Activated naive CD4-positive, alpha-beta T cell (primary cell): ENCODE measurements around the gene NADK.
"Not testable (repeated sequence)": the region's sequence is repeated elsewhere in the genome, so short reads cannot be mapped to it uniquely, and the experiment has no call there.

Experiments
- DNase-seq, 4 experiments: peaks; one replicate each; lab custom pipeline; 2025; lab: John Stamatoyannopoulos, UW

Gene NADK

DNA sequence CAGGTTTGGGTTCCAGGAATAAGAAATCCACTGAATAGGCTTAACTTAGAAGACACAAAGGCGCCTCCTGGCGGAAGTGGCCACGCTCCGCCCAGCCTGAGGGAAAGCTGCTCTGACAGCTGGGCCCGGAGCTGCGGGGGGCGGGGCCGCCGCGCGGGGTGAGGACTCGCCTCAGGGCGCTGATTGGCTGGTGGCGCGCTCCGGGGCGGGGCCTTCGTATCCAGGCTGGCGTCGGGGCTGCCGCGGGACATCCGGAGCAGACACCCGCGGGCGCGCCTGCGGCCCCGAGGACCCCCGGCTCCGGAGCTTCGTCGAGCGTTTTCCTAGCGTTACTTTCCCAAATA lies 31.7 kb downstream of the NADK start:
- DNase-seq = not testable (repeated sequence)

DNA sequence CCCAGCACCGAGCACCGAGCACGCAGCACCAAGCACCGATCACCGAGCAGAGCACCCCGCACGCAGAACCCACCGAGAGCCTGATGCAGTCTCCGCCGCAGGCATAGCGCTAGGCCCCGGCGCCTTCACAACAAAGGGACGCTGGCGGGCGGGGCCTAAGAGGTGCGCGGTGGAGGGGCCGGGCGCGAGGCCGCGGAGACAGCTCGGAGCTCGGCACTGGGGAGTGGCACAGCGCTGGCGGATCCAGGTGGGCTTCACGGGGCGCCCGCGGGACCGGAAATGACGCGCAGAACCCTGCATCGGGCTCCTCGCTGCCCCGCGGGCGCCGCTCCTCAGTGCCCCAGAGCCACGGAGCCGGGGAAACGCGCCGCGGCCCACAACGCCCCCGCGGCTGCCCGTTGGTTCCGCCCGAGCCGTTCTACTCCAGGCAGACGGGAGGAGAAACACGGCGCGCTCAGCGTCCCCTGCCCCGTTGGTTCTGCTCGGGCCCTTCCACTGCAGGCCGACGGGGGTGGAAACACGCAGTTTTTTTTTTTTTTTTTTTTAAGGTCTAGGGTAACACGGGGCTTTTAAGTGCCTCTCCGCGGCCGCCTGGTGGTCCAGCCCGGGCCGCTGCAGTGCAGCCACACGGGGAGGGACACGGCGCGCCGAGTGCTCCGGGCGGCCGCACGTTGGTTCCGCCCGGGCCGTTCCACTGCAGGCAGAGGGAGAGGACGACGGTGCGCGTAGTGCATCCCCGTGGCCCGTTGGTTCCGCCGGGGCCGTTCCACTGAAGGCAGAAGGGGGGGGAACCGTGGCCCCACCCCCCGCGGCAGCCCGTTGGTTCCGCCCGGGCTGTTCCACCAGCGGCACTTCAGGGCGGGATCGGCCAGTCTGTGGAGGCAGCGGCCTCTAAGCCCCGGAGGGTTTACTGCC lies 32.4 kb downstream of the NADK start:
- DNase-seq = peak; percentile 11 to 97 (median 84)

DNA sequence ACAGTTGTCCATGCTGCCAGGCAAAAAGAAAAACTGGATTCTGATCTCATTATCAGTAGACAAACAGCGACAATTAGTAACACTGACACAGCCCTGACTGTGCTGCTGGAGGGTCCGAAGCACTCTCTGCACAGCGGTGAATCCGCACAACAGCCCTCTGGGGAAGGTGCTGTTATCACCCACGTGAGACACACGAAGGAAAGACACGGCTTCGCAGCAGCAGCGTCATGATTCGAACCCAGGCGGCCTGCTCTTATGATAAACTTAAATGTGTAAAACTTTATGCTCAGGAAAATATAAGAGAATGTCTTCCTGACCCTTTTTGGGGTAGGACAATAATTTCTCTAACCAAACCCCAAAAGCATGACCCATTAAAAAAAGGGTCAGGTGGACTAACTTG lies 35.7 kb downstream of the NADK start:
- not testable (repeated sequence) for DNase-seq

DNA sequence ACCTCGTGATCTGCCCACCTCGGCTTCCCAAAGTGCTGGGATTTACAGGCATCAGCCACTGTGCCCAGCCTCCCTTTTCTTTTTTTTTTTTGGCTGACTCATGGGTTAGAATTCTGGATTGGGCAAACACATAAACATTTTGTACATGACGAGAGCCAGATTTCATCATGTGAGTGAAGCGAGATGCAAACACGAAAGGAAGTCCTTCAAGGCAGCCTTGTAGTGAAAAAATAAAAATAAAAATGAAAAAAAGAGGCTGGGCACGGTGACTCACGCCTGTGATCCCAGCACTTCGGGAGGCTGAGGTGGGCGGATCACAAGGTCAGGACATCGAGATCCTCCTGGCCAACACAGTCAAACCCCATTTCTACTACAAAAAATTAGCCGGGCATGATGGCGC lies 37.3 kb downstream of the NADK start:
- not testable (repeated sequence) for DNase-seq

DNA sequence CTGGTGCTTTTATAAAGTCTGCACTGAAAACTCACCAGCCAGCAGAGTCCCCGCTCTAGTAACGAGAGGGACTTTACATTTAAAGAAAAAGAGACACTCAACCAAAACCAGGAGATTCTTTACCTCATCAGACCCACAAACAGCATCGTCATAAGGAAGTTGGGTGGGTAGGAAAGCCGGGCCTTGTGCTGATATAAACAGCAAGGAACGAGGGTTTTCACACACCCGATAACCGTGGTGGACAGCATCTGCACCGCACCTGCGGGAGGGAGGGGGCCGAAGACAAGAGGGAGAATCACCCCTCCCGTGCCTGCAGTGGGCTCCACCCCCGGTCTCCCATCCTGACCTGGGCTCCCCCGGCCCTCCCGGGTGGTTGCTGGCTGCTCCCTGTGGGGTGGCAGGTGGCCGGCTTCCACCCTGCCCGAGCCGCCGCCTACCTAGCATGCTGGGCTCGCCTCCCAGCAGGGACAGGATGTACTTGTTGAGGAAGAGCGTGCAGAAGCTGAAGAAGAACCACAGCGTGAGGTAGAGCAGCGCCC lies 39.4 kb downstream of the NADK start:
- DNase-seq = not testable (repeated sequence)

DNA sequence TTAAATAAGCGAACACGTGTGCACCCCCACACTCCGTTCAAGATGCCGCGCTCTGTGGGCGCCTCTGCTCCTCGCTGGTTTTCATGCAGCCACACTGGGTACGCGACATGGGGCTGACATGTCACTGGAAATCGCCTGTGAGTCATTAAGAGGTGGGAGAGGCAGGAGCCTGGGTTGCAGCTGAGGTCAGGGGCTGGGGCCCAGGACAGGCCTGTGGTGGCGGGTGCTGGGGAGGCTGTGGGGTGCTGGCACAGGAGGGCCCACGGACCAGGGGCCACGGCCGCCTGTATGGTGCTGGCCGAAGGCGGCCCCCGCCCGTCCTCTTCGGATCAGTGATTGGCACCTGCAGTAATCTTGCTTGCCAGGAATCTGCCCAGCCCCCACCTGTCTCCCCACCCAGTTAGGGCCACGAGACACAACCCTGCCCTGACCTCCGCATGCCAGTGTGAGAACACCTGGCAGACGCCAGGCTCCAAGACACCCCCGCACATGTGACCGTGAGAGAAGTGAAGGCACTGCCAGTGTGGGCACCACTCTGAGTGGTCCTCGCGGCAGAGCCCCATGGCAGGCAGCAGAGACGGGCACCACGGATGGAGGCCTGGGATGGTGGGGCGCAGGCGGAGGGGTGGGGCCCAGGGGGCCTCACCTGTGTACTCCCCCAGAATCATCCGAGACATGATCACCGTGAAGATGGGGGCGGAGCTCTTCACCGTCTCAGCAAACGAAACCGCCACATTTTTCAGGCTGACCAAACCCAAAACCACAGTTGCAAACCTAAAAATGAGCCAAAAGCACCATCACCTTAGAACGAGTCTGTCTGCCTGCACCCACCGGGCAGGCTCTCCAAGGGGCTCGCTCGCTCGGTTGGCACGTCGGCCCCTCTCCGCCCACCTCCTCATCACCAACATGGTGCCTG lies 40.3 kb downstream of the NADK start:
- not testable (repeated sequence) for DNase-seq

DNA sequence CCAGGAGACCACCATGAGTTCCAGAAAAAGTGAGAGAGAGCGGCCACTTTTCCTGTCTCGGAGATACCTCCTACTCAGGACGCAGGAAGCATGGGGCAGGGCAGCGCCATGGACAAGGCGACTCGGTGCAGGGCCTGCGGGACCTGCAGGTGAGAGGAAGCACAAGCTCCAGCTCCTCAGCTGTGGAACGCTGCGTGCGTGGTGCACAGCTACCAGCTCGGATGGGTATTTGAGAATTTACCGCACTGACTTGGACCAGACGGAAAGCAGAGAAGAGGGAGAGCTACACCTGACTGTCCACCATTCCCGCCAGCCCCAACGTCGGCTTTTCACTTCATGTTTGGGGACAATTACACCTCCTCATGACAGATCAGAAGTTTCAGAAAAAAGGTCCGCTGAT lies 45.9 kb downstream of the NADK start:
- no peak for DNase-seq

DNA sequence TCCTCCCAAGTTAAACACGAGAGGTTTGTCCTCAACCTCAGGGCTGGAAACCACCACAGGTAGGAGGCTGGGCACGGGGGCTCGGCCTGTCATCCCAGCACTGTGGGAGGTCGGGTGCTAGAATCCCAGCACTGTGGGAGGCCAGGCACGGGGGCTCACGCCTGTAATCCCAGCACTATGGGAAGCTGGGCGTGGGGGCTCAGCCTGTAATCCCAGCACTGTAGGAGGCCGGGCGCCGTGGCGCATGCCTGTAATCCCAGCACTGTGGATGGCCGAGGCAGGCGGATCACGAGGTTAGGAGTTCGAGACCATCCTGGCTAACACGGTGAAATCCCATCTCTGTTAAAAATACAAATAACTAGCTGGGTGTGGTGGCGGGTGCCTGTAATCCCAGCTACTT lies 47.4 kb downstream of the NADK start:
- DNase-seq = no peak

DNA sequence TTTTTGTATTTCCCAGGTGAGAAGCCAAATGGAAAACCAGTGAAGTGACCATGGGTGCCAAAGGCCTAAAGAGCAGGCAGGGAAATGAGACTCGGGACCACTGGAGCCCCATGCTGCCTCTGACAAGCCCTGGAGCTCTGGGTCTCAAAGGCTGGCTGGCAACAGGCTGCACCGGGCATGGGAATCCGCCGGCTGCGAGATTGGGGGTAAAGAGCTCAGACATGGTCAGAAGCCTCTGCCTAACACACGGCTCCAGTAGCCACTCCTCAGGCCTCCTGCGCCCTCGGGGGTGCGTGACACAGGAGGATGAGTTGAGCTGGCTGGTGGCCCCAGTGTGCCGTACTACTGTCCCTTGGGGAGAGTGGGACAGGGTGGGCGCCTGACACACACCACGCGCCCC lies 48.0 kb downstream of the NADK start:
- not testable (repeated sequence) for DNase-seq

DNA sequence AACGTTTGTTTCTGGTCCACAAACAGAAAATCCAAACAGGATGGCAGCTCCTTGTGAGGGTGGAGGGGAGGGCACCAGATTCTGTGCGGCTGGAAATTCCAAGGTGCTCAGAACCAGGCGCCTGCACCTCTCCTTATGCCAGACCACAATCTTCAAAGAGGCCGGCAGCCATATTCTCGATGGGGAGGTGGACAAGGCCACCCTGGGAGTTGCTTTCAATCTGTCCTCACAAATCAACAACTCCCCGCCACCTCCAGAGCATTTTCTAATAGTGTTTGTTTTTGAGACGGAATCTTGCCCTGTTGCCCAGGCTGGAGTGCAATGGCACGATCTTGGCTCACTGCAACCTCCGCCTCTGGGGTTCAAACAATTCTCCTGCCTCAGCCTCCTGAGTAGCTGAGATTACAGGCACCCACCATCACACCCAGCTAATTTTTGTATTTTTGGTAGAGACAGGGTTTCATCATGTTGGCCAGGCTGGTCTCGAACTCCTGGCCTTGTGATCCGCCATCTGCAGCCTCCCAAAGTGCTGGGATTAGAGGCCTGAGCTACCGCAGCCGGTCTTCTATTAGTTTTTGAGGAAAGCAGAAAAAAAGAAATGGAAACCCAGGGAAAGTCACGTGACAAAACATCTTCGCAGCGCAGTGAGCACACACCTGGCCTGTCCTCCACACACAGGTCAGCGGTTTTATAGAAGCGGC lies 49.0 kb downstream of the NADK start:
- DNase-seq = not testable (repeated sequence)

DNA sequence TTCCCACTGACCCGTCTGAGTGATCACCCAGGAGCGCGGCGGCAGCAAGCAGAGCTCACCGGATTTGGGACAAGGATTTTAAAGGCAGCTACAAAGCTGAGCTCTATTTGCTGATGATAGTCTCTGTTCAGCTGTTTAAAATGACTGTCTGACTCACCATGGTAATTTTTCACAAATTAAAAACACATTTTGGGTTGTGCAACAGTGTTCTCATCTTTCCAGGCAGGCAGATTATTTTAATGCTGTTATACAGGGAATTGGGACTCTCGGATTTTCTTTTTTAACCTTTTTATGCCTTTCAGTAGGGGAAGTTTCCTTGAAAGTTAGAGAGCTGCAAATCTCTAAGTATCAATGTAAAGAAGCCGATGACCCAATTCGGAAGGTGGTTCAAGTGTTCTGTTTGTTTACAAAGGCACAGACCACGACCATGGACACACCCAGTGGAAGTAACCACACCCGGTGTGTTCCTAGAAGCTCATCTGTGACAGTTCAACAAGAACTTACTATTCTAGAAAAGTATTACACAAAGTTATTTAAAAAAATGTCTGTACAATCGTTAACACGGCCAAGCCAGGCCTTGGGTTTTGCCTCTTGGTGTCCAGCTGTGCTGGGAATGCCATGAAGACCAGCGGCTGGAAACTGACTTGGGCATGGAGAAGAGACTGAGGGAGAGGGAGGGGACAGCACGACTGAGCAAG lies 49.8 kb downstream of the NADK start:
- DNase-seq = not testable (repeated sequence)

DNA sequence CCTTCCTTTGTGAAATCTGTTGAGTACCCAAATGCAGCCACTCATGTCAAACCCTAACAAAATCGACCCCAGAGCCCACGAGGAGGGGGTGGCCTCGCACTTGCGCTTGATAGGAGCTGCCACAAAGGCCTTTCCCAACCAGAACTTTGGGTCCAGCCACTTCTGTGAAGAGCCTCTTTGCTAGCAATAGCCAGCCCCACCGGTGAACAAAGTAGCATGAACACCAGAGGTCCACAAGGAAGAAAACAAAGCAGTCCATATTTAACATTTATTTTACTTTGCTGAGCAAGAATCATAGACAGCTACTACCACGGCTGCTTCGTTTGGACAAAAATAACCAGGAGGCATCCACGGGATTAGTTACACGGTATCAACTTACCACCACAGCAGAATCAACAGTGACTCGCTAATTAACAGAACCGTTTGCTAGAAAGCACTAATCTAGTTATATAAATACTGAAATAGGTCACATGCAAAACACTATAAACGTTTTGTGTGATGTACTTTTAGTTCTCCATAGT lies 51.1 kb downstream of the NADK start:
- DNase-seq = not testable (repeated sequence)

DNA sequence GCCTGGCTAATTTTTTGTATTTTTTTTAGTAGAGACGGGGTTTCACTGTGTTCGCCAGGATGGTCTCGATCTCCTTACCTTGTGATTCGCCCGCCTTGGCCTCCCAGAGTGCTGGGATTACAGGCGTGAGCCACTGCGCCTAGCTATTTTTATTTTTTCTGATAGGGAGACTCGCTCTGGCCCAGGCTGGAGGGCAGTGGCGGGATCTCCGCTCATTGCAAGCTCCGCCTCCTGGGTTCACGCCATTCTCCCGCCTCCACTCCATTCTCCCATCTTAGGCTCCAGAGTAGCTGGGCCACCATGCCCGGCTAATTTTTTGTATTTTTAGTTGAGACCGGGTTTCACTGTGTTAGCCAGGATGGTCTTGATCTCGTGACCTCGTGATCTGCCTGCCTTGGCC lies 52.2 kb downstream of the NADK start:
- not testable (repeated sequence) for DNase-seq

DNA sequence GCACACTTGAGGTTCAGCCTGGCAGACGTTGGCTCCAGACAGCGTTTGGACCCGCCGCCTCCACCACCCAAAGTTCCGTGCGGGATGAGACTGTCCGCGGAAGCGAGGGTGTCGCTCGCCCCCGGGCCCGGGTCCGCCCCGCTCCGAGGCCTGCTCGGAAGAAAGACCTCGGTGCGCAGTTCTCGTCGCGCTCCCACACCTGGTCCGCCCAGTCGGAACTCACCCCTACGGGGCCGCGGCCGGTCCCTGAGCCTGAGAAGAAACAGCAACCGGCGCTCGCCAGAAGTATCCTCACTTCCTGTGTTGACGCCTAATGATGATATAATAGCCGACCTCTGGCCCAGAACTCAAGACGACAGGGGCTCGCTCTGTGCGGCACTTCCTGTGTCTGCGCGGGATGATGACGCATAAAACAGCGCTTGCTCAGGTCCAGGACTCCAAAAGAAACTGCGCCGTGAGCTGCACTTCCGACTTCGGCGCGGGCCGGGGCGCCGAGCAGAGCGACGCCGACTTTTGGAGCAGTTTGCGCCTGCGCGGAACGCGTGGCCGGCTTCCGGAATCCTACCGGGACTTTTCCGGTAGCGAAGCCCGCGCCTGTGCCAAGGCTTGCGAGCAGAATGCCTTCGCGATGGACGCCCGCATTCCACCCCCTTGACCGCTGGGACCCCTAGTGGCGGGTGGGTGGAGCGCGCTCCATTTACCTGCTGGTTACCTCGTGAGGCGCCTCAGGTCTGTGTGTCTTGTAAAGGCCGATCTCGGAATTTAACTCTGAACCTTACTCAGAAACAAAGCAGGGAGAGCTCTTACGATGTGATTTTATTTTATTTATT lies 54.0 kb downstream of the NADK start, which contains the start of gene CDK11A:
Gene CDK11A (minus strand): TSS at position 323 of the 830 bp plus-strand sequence. CDS start 1,539 bp downstream, outside the sequence.
- peak; percentile 67 to 94 (median 86) for DNase-seq

DNA sequence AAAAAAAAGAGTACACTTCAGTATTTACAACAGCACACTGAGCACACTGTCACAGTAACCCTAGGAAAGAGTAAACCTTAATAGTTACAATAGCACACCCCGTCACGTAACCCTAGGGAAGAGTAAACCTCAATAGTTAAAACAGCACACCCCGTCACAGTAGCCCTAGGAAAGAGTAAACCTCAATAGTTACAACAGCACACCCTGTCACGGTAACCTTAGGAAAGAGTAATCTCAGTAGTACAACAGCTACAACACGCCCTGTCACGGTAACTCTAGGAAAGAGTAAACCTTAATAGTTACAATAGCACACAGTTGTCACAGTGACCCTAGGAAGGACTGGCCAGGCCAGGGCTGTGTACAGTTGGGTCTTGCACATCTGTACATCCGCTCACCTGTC lies 57.1 kb downstream of the NADK start:
- DNase-seq = no peak

DNA sequence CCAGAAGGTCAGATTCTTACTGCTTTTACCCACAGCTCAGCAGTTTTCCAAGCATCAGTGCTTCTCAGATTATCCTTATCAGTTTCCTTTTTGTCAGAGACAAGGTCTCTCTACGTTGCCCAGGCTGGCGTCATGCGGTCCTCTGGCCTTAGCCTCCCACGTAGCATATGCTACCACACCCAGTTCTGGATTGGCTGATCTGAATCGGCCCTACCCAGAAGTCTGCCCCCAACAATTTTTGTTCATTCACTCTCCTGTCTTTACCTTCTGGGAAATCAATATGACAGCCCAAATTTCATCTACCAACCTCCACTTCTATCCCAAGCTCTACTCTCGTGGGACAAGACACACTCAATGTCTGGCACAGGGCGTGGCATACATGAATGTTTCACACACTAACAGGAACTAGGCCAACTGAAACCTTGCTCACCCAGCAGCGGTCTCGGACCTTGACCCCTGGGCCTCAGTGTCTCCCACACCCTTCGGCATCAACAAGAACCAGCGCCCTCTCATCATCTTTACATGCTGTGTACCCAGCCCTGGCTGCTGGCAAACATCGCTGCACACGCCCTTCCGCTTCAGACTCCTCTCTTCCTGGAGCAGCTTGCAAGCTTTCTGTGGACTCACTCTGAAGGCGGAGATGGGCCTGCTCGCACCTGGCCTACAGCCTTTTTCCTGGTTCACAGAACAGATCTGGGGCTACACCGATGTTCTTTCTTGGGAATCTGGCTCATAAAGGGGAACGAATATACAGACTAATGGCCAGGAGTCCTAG lies 63.0 kb downstream of the NADK start:
- not testable (repeated sequence) for DNase-seq

DNA sequence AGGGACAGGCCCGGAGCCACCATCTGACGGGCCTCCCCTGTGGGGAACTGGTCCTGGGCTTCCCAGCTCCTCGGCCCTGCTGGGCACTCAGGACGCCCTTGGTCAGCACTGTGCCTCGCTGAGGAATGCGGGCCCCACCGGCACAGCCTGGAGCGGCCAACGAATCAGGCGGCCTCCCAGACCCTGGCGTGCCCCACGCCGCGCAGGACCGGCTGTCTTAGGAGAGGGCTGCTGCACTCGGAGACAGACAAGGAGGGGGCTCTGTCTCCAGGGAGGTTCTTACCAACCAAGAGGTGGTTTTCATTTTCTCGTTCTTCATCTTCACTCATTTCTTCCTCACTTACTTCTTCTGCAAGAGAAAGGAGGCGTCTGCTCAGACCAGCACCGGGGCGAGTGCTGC lies 70.4 kb downstream of the NADK start:
- DNase-seq = not testable (repeated sequence)

DNA sequence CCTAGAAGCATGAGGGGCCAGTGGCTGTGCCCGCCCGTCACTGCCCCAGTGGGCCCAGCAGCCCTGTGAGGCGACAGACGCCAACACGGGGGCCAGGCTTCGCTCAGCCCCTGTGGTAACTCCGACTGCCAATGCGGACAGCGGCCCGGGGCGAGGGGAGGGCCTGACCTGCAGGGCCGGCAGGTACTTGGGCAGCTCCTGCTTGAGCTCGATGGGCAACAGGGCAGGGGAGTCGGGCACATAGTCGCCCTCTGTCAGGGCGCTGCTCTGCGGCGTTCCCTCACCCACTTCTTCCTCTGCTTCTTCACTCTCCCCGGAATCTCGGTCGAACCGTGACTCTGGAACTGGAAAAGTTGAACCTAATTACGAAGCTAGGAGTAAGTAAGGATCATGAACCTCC lies 71.0 kb downstream of the NADK start:
- DNase-seq = not testable (repeated sequence)

DNA sequence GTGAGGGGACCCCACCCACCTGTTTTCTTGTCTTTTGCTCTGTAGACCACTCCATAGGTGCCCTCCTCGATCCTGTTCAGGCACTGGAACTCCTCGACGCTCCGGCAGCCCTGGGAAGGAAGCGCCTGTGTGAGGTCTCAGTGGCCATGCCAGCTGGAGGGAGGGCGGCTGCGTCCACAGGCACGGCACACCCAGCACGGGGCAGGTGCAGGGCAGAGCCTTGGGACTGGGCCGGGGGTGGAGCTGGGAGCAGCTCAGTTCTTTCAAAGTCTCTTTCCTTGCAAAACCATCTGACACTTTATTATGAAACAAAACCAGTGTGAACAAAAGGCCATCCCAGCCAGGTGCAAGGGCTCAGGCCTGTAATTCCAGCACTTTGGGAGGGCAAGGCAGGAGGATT lies 72.6 kb downstream of the NADK start:
- not testable (repeated sequence) for DNase-seq
